ENCODE results near the gene ZNF750. TPM values are rescaled to one million over a fixed set of nuclear protein-coding genes. Genes with fewer than 3 reads are reported as not detected.
A peak's percentile ranks its signal among the peaks of the same experiment; 100 is the strongest.

ZNF750 gene
- total and polyA plus RNA-seq, 2 of the 13 experiments (the other 11 are each of a cell fraction or from before 2014, with no cell fraction given) = not detected

GRCh38 chr17:82875407-82875856 is 35.6 kb upstream of the ZNF750 start (continued):
- TF ChIP-seq, protein P1, sequence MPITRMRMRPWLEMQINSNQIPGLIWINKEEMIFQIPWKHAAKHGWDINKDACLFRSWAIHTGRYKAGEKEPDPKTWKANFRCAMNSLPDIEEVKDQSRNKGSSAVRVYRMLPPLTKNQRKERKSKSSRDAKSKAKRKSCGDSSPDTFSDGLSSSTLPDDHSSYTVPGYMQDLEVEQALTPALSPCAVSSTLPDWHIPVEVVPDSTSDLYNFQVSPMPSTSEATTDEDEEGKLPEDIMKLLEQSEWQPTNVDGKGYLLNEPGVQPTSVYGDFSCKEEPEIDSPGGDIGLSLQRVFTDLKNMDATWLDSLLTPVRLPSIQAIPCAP (CRISPR knock-in tag; IDR thresholded peaks at IDR 0.05; ENCODE audit: low read depth) = no peak
- TF ChIP-seq, protein P2, sequence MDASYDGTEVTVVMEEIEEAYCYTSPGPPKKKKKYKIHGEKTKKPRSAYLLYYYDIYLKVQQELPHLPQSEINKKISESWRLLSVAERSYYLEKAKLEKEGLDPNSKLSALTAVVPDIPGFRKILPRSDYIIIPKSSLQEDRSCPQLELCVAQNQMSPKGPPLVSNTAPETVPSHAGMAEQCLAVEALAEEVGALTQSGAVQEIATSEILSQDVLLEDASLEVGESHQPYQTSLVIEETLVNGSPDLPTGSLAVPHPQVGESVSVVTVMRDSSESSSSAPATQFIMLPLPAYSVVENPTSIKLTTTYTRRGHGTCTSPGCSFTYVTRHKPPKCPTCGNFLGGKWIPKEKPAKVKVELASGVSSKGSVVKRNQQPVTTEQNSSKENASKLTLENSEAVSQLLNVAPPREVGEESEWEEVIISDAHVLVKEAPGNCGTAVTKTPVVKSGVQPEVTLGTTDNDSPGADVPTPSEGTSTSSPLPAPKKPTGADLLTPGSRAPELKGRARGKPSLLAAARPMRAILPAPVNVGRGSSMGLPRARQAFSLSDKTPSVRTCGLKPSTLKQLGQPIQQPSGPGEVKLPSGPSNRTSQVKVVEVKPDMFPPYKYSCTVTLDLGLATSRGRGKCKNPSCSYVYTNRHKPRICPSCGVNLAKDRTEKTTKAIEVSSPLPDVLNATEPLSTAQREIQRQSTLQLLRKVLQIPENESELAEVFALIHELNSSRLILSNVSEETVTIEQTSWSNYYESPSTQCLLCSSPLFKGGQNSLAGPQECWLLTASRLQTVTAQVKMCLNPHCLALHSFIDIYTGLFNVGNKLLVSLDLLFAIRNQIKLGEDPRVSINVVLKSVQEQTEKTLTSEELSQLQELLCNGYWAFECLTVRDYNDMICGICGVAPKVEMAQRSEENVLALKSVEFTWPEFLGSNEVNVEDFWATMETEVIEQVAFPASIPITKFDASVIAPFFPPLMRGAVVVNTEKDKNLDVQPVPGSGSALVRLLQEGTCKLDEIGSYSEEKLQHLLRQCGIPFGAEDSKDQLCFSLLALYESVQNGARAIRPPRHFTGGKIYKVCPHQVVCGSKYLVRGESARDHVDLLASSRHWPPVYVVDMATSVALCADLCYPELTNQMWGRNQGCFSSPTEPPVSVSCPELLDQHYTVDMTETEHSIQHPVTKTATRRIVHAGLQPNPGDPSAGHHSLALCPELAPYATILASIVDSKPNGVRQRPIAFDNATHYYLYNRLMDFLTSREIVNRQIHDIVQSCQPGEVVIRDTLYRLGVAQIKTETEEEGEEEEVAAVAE (CRISPR knock-in tag; IDR thresholded peaks at IDR 0.05; ENCODE audit: borderline replicate concordance) = no peak
- TF ChIP-seq, protein P3, sequence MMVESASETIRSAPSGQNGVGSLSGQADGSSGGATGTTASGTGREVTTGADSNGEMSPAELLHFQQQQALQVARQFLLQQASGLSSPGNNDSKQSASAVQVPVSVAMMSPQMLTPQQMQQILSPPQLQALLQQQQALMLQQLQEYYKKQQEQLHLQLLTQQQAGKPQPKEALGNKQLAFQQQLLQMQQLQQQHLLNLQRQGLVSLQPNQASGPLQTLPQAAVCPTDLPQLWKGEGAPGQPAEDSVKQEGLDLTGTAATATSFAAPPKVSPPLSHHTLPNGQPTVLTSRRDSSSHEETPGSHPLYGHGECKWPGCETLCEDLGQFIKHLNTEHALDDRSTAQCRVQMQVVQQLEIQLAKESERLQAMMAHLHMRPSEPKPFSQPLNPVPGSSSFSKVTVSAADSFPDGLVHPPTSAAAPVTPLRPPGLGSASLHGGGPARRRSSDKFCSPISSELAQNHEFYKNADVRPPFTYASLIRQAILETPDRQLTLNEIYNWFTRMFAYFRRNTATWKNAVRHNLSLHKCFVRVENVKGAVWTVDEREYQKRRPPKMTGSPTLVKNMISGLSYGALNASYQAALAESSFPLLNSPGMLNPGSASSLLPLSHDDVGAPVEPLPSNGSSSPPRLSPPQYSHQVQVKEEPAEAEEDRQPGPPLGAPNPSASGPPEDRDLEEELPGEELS (CRISPR knock-in tag; IDR thresholded peaks at IDR 0.05) = 0 out of 2 replicates have a peak, but pooled peaks have one; percentile 39
- TF ChIP-seq, protein P4, sequence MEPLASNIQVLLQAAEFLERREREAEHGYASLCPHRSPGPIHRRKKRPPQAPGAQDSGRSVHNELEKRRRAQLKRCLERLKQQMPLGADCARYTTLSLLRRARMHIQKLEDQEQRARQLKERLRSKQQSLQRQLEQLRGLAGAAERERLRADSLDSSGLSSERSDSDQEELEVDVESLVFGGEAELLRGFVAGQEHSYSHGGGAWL (CRISPR knock-in tag; IDR thresholded peaks at IDR 0.05) = no peak
- TF ChIP-seq BCL6 (CRISPR knock-in tag; IDR thresholded peaks at IDR 0.05) (peak; percentile 40; the same call in 1 of the 2 replicates), TEAD3 (CRISPR knock-in tag; optimal IDR thresholded peaks at IDR 0.05; ENCODE audit: borderline replicate concordance) (no peak), ZMYM4 (CRISPR knock-in tag; IDR thresholded peaks at IDR 0.05) (0 out of 2 replicates have a peak, but pooled peaks have one; percentile 23), ZNF747 (CRISPR knock-in tag; IDR thresholded peaks at IDR 0.05; ENCODE audit: borderline replicate concordance) (no peak), GTF3A (CRISPR knock-in tag; conservative IDR thresholded peaks at IDR 0.05) (no peak), ATF7-NPFF (CRISPR knock-in tag; IDR thresholded peaks at IDR 0.05; ENCODE audit: low read depth) (no peak), PATZ1 (CRISPR knock-in tag; IDR thresholded peaks at IDR 0.05) (peak; percentile 86), HDAC1 (CRISPR knock-in tag; IDR thresholded peaks at IDR 0.05) (no peak), TOE1 (CRISPR knock-in tag; IDR thresholded peaks at IDR 0.05) (no peak), FOXA1 (IDR thresholded peaks at IDR 0.05) (no peak), FOXA1 (CRISPR knock-in tag; IDR thresholded peaks at IDR 0.05) (peak; percentile 73), HNF4A (CRISPR knock-in tag; IDR thresholded peaks at IDR 0.05) (no peak), HNRNPL (IDR thresholded peaks at IDR 0.05; ENCODE audit: low read depth, low read length) (0 out of 2 replicates have a peak, but pooled peaks have one; percentile 52), ATF1 (CRISPR knock-in tag; IDR thresholded peaks at IDR 0.05) (no peak)
- TF ChIP-seq, protein P5, sequence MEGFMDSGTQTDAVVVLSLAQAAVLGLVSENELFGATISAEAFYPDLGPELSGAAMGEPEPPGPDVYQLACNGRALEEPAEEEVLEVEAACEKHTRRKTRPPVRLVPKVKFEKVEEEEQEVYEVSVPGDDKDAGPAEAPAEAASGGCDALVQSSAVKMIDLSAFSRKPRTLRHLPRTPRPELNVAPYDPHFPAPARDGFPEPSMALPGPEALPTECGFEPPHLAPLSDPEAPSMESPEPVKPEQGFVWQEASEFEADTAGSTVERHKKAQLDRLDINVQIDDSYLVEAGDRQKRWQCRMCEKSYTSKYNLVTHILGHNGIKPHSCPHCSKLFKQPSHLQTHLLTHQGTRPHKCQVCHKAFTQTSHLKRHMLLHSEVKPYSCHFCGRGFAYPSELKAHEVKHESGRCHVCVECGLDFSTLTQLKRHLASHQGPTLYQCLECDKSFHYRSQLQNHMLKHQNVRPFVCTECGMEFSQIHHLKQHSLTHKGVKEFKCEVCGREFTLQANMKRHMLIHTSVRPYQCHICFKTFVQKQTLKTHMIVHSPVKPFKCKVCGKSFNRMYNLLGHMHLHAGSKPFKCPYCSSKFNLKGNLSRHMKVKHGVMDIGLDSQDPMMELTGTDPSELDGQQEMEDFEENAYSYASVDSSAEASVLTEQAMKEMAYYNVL (CRISPR knock-in tag; IDR thresholded peaks at IDR 0.05; ENCODE audit: borderline replicate concordance) = no peak
